ENCODE measurements around the gene DZIP1. TPM values are rescaled to one million over a fixed set of nuclear protein-coding genes. Genes with fewer than 3 reads are reported as not detected.

DZIP1 gene
- total RNA-seq, 1 experiment from 2014 or later, result 22.1 TPM

DNA sequence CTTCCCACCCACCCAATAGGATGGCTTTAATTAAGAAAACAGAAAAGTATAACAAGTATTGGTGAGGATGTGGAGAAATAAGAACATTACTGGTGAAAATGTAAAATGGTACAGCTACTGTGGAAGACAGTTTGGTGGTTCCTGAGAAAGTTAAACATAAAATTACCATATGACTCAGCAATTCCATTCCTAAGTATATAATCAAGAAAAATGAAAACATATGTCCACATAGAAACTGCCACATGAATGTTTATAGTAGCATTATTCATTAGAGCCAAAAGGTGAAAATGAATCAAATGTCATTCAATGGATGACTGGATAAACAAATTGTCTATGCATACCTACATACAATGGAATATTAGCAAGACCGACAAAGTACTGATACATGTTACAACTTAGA, 16.9 kb downstream of the DZIP1 start:
- no TSS peak for BruUV-seq (replicated peaks)
- intact Hi-C loops (cut with micrococcal nuclease), result no loop called here
- POLR2A ChIA-PET, result no interaction called here
- H3K9me3 Mint-ChIP-seq (ENCODE audit: unreplicated experiment), result no peaks in the 10 kb centered on the region
- H3K27me3 Mint-ChIP-seq (ENCODE audit: insufficient read depth, unreplicated experiment), result no peaks in the 10 kb centered on the region
- DNase-seq (ENCODE audit: unreplicated experiment), result no peak
- H3K36me3 Mint-ChIP-seq (ENCODE audit: insufficient read depth, unreplicated experiment), result peaks cover 53% of the 10 kb centered on the region
- H3K4me3 Mint-ChIP-seq (ENCODE audit: unreplicated experiment), result no peak overlapping the region
- TF ChIP-seq, protein P1, sequence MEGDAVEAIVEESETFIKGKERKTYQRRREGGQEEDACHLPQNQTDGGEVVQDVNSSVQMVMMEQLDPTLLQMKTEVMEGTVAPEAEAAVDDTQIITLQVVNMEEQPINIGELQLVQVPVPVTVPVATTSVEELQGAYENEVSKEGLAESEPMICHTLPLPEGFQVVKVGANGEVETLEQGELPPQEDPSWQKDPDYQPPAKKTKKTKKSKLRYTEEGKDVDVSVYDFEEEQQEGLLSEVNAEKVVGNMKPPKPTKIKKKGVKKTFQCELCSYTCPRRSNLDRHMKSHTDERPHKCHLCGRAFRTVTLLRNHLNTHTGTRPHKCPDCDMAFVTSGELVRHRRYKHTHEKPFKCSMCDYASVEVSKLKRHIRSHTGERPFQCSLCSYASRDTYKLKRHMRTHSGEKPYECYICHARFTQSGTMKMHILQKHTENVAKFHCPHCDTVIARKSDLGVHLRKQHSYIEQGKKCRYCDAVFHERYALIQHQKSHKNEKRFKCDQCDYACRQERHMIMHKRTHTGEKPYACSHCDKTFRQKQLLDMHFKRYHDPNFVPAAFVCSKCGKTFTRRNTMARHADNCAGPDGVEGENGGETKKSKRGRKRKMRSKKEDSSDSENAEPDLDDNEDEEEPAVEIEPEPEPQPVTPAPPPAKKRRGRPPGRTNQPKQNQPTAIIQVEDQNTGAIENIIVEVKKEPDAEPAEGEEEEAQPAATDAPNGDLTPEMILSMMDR (IDR thresholded peaks at IDR 0.05; ENCODE audit: unreplicated experiment), result no peak
- H3K4me1 Mint-ChIP-seq (ENCODE audit: insufficient read depth, unreplicated experiment), result no peaks in the 10 kb centered on the region
- CTCF ChIA-PET, result interaction anchor here (0.6 to 8.7 kb wide), 6 partner anchors 12 to 1612 kb away, joined by 3 to 265 read pairs (median 3); no protein-coding TSS in a partner anchor
- no peak overlapping the region for H3K27ac Mint-ChIP-seq (ENCODE audit: low read depth, unreplicated experiment)

DNA sequence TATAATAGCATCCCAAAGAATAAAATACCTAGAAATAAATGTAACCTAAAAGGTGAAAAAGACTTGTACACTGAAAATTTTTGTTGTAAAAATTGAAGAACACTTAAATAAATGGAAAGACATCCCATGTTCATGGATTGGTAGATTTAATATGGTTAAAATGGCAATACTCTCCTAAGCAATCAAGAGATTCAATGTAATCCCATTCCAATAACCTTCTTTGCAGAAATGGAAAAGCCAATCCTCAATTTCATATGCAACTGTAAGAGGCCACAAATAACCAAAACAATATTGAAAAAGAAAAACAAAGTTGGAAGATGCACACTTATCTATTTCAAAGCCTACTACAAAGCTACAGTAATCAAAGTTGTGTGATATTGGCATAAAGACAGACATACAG, 17.7 kb downstream of the DZIP1 start:
- POLR2A ChIA-PET, result interaction anchor here (1.5 kb wide), 1 partner anchor 50 kb away, joined by 3 read pairs; the partner anchor contains the start of gene DNAJC3
- TF ChIP-seq, protein P1 (IDR thresholded peaks at IDR 0.05; ENCODE audit: unreplicated experiment), result no peak
- H3K36me3 Mint-ChIP-seq (ENCODE audit: insufficient read depth, unreplicated experiment), result peaks cover 57% of the 10 kb centered on the region
- CTCF ChIA-PET, result interaction anchor here (0.7 to 8.7 kb wide), 2 partner anchors 34 to 209 kb away, joined by 3 to 265 read pairs; no protein-coding TSS in a partner anchor
- no peak overlapping the region for H3K27ac Mint-ChIP-seq (ENCODE audit: low read depth, unreplicated experiment)
- no TSS peak for BruUV-seq (replicated peaks)
- intact Hi-C loops (cut with micrococcal nuclease), result no loop called here
- H3K4me1 Mint-ChIP-seq (ENCODE audit: insufficient read depth, unreplicated experiment), result no peaks in the 10 kb centered on the region
- H3K4me3 Mint-ChIP-seq (ENCODE audit: unreplicated experiment), result no peak overlapping the region
- H3K27me3 Mint-ChIP-seq (ENCODE audit: insufficient read depth, unreplicated experiment), result no peaks in the 10 kb centered on the region
- H3K9me3 Mint-ChIP-seq (ENCODE audit: unreplicated experiment), result no peaks in the 10 kb centered on the region
- no peak for DNase-seq (ENCODE audit: unreplicated experiment)

DNA sequence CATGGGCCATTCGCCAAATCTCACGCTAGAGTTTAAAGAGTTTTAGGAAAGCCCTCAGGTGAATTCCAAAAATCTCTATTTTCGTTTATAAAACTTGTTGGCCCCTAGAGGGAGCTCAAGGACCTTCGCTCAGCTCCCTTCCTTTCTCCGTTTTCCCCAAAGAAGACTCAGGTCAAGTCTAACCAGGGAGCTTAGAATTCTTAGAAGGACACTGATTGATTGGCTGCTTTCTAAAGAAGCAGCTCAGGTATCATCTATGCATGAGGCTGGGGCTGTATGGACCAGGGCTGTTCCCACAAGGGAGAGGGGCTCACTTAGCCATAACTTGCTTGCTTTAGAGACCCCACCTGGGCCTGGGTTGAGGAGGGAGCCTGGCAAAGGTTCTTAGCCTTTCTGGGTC, 20.5 kb downstream of the DZIP1 start:
- H3K4me3 Mint-ChIP-seq (ENCODE audit: unreplicated experiment), result no peak overlapping the region
- no peak overlapping the region for H3K27ac Mint-ChIP-seq (ENCODE audit: low read depth, unreplicated experiment)
- CTCF ChIA-PET, result interaction anchor here (0.6 to 8.7 kb wide), 85 partner anchors 9 to 1811 kb away, joined by 3 to 265 read pairs (median 5); partner anchors contain the start of gene DZIP1
- H3K36me3 Mint-ChIP-seq (ENCODE audit: insufficient read depth, unreplicated experiment), result peaks cover 60% of the 10 kb centered on the region
- POLR2A ChIA-PET, result interaction anchor here (0.7 to 2.8 kb wide), 11 partner anchors 8 to 210 kb away, joined by 3 to 17 read pairs (median 3); partner anchors contain the start of genes DNAJC3 and DZIP1
- TF ChIP-seq, protein P1 (IDR thresholded peaks at IDR 0.05; ENCODE audit: unreplicated experiment), result peak; percentile 73
- H3K27me3 Mint-ChIP-seq (ENCODE audit: insufficient read depth, unreplicated experiment), result no peaks in the 10 kb centered on the region
- DNase-seq (ENCODE audit: unreplicated experiment), result peak; percentile 81
- no peaks in the 10 kb centered on the region for H3K4me1 Mint-ChIP-seq (ENCODE audit: insufficient read depth, unreplicated experiment)
- intact Hi-C loops (cut with micrococcal nuclease), result loop anchor here (1.0 to 2.0 kb wide), 5 partner anchors 37 to 210 kb away; no protein-coding TSS in a partner anchor
- H3K9me3 Mint-ChIP-seq (ENCODE audit: unreplicated experiment), result no peaks in the 10 kb centered on the region
- no TSS peak for BruUV-seq (replicated peaks)

DNA sequence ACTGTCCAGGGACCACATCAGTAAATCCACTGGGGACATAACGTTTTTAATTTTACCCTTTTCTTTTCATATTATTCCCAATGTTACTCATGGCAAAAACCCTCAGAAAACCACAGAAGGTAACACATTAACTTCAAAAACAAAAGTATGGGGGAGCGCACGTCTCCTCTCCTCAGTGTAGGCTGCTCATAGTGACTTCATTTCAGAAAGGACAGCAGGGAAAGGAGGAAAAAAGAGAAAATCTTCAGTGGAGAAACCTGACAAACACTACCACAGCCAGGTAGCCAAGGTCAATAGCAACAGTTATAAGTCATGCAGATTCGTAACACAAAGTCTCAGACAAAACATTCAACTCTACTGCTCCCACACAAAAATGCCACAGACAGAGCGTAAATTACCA, 21.4 kb downstream of the DZIP1 start:
- Mint-ChIP-seq H3K27me3 (ENCODE audit: insufficient read depth, unreplicated experiment) (no peaks in the 10 kb centered on the region), H3K9me3 (ENCODE audit: unreplicated experiment) (no peaks in the 10 kb centered on the region), H3K36me3 (ENCODE audit: insufficient read depth, unreplicated experiment) (peaks cover 62% of the 10 kb centered on the region), H3K4me3 (ENCODE audit: unreplicated experiment) (no peak overlapping the region), H3K4me1 (ENCODE audit: insufficient read depth, unreplicated experiment) (no peaks in the 10 kb centered on the region), H3K27ac (ENCODE audit: low read depth, unreplicated experiment) (no peak overlapping the region)
- BruUV-seq (replicated peaks), result no TSS peak
- intact Hi-C loops (cut with micrococcal nuclease), result no loop called here
- POLR2A ChIA-PET, result interaction anchor here (2.1 kb wide), 1 partner anchor 15 kb away, joined by 15 read pairs; no protein-coding TSS in a partner anchor
- DNase-seq (ENCODE audit: unreplicated experiment), result no peak
- TF ChIP-seq, protein P1 (IDR thresholded peaks at IDR 0.05; ENCODE audit: unreplicated experiment), result no peak
- CTCF ChIA-PET, result interaction anchor here (0.5 to 8.7 kb wide), 46 partner anchors 8 to 554 kb away, joined by 3 to 265 read pairs (median 7); partner anchors contain the start of gene DZIP1
